OCI-M1 (cell line): ENCODE measurements around the gene WDR27.
"Not testable (repeated sequence)": the region's sequence is repeated elsewhere in the genome, so short reads cannot be mapped to it uniquely, and the experiment has no call there.

Experiments
- DNase-seq: peaks from one replicate; lab custom pipeline; 2025; lab: John Stamatoyannopoulos, UW

The WDR27 gene

GRCh38 chr6:169639653-169640278 lies 62.1 kb downstream of the WDR27 start:
- DNase-seq, result no peak

- DNase-seq, result no peak
These were observed 62.9 kb downstream of the WDR27 start for GRCh38 chr6:169638915-169639314.

- no peak for DNase-seq
These were observed 63.4 kb downstream of the WDR27 start for GRCh38 chr6:169638388-169638787.

- no peak for DNase-seq
These were observed 66.5 kb downstream of the WDR27 start for GRCh38 chr6:169635345-169635744.

GRCh38 chr6:169632841-169633240 lies 69.0 kb downstream of the WDR27 start:
- no peak for DNase-seq

- DNase-seq, result no peak
These were observed 72.6 kb downstream of the WDR27 start for GRCh38 chr6:169629256-169629655.

GRCh38 chr6:169627736-169628607 lies 73.9 kb downstream of the WDR27 start:
- DNase-seq, result no peak

- no peak for DNase-seq
These were observed 75.2 kb downstream of the WDR27 start for GRCh38 chr6:169626649-169627048.

- no peak for DNase-seq
These were observed 75.7 kb downstream of the WDR27 start for GRCh38 chr6:169626169-169626568.

GRCh38 chr6:169625376-169625775 lies 76.5 kb downstream of the WDR27 start:
- no peak for DNase-seq

GRCh38 chr6:169624785-169625184 lies 77.0 kb downstream of the WDR27 start:
- DNase-seq, result no peak

- no peak for DNase-seq
These were observed 77.9 kb downstream of the WDR27 start for GRCh38 chr6:169623975-169624374.

- no peak for DNase-seq
These were observed 78.5 kb downstream of the WDR27 start for GRCh38 chr6:169623343-169623742.

GRCh38 chr6:169622618-169623017 lies 79.2 kb downstream of the WDR27 start:
- DNase-seq, result no peak

GRCh38 chr6:169621311-169621710 lies 80.5 kb downstream of the WDR27 start:
- DNase-seq, result no peak

GRCh38 chr6:169620171-169621130 lies 81.4 kb downstream of the WDR27 start:
- no peak for DNase-seq

GRCh38 chr6:169619650-169620049 lies 82.2 kb downstream of the WDR27 start:
- no peak for DNase-seq

- no peak for DNase-seq
These were observed 83.0 kb downstream of the WDR27 start for GRCh38 chr6:169618526-169619490.

- DNase-seq, result no peak
These were observed 84.3 kb downstream of the WDR27 start for GRCh38 chr6:169617562-169617961.

GRCh38 chr6:169608609-169609008 lies 93.2 kb downstream of the WDR27 start:
- not testable (repeated sequence) for DNase-seq

GRCh38 chr6:169604076-169604475 lies 97.8 kb downstream of the WDR27 start:
- DNase-seq, result no peak
